RPMI8226 (cell line): ENCODE data around the gene THEMIS.
"Not testable (repeated sequence)": the region's sequence is repeated elsewhere in the genome, so short reads cannot be mapped to it uniquely, and the experiment has no call there.

Source experiments
- DNase-seq: peaks from one replicate; pipeline ENCODE4 v3.0.0-alpha.2; 2015

The THEMIS gene

GRCh38 chr6:127716465-127716864 is 184.4 kb downstream of the THEMIS start:
- no peak for DNase-seq

GRCh38 chr6:127710668-127711067 is 190.2 kb downstream of the THEMIS start:
- DNase-seq, result no peak

GRCh38 chr6:127706216-127706615 is 194.6 kb downstream of the THEMIS start:
- DNase-seq, result no peak

GRCh38 chr6:127695108-127695507 is 205.8 kb downstream of the THEMIS start:
- no peak for DNase-seq

GRCh38 chr6:127691146-127691545 is 209.7 kb downstream of the THEMIS start:
- no peak for DNase-seq

- no peak for DNase-seq
Observed at GRCh38 chr6:127690588-127690987, 210.3 kb downstream of the THEMIS start.

GRCh38 chr6:127690092-127690491 is 210.8 kb downstream of the THEMIS start:
- no peak for DNase-seq

- DNase-seq, result not testable (repeated sequence)
Observed at GRCh38 chr6:127687490-127687889, 213.4 kb downstream of the THEMIS start.

- DNase-seq, result no peak
Observed at GRCh38 chr6:127686084-127686483, 214.8 kb downstream of the THEMIS start.

- DNase-seq, result no peak
Observed at GRCh38 chr6:127684501-127684900, 216.4 kb downstream of the THEMIS start.
